RWPE1 (cell line): ENCODE data around the gene BRCA2.

Source experiments
- CTCF ChIA-PET: fragments of 350-600 bp; sonication (Branson Sonifier 250); formaldehyde crosslinking; extraction: SDS; loops from one replicate; lab custom pipeline; 2021; lab: Yijun Ruan, JAX
- POLR2A ChIA-PET: fragments of 400-600 bp; formaldehyde crosslinking; extraction: SDS; loops from one replicate; lab custom pipeline; 2020; ENCODE audit warnings: antibody characterized with exemption; ENCODE audit not compliant: low non-redundant PET; lab: Yijun Ruan, JAX
- DNase-seq: peaks from one replicate; pipeline ENCODE4 v3.0.0; 2012; ENCODE audit warnings: low spot score
- H3K27ac ChIP-seq: fragments of 450-650 bp; 2 replicates; pipeline ENCODE4 v1.5.1; 2017
- CTCF ChIP-seq: fragments of 450-650 bp; conservative IDR thresholded peaks from 2 replicates; pipeline ENCODE4 v1.5.1; 2017; ENCODE audit warnings: low read depth, mild to moderate bottlenecking

BRCA2 gene

GRCh38 chr13:32432856-32433255, 117.5 kb downstream of the BRCA2 start:
- no peak for TF ChIP-seq CTCF
- peak overlapping the region; percentile 59 for H3K27ac ChIP-seq
- ChIA-PET CTCF (no interaction called here), POLR2A (no interaction called here)
- DNase-seq = peak; percentile 48

DNA sequence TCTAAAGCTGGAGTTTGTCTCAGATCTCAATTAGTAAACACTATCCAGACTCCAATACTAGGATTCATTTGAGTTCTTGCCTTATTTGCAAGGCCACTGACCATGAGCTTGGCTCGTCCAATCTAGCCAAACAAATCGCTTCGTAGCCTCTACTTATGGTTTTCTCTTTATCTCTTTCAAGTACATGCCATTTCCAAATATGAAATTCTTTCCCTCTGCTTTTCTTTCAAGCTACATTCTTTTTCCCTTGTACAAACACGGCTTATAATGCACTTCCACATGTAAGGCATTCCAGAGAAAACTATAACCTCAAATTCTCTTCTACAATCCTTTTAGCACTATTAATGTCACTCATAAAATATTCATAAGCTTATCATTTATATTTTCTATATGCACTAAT, 123.6 kb downstream of the BRCA2 start:
- TF ChIP-seq CTCF = no peak
- DNase-seq = no peak
- H3K27ac ChIP-seq = no peak overlapping the region
- ChIA-PET POLR2A (no interaction called here), CTCF (interaction anchor here (0.9 kb wide), 1 partner anchor 798 kb away, joined by 3 read pairs; no protein-coding TSS in a partner anchor)

DNA sequence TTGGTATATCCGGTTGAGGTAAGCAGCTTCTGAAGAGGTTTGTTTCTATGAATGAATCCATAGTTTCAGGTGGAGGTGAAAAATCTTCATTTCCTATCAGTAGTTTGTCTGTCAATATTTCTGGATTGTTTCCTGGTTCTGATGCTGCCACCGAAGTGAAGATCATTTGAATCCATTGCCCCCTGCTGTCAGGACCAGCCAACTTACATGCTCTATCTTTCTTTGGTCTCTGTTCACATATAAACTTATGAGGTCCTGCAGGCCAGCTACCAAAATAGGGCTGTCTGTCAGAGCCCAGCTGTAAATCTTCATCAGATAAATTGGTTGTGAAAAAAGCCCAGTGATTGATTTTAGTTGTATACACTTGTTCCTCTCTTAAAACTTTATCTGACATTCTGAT, 127.8 kb downstream of the BRCA2 start:
- ChIA-PET POLR2A (no interaction called here), CTCF (interaction anchor here (0.6 to 0.7 kb wide), 2 partner anchors 59 to 78 kb away, joined by 3 read pairs; no protein-coding TSS in a partner anchor)
- TF ChIP-seq CTCF = no peak
- DNase-seq = no peak
- no peak overlapping the region for H3K27ac ChIP-seq

DNA sequence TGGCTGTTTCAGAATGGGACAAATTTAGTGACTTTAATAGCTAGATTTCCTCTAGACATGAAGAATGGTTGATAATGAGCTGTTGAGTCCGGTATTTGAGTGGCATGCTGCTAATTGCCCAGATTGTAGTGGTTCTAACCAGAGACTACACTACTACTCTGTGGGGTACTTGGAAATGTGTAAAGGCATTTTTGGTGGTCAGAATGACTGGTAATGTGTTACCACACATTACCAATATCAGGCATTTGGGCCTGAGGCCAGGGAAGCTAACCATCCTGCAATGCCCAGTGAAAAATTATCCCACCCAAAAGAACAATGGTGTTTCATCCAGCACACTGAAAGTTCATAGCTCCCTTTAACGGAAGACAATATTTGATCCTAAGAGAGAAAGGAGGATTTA, 130.2 kb downstream of the BRCA2 start:
- CTCF ChIA-PET = no interaction called here

GRCh38 chr13:32446220-32446619, 130.9 kb downstream of the BRCA2 start:
- H3K27ac ChIP-seq = no peak overlapping the region
- TF ChIP-seq CTCF = no peak
- ChIA-PET POLR2A (no interaction called here), CTCF (interaction anchor here (0.7 kb wide), 1 partner anchor 537 kb away, joined by 3 read pairs; no protein-coding TSS in a partner anchor)
- no peak for DNase-seq

More for the DNA sequence above, 130.2 kb downstream of the BRCA2 start:
- no peak for DNase-seq
- no peak for TF ChIP-seq CTCF
- H3K27ac ChIP-seq = no peak overlapping the region
- POLR2A ChIA-PET = no interaction called here

DNA sequence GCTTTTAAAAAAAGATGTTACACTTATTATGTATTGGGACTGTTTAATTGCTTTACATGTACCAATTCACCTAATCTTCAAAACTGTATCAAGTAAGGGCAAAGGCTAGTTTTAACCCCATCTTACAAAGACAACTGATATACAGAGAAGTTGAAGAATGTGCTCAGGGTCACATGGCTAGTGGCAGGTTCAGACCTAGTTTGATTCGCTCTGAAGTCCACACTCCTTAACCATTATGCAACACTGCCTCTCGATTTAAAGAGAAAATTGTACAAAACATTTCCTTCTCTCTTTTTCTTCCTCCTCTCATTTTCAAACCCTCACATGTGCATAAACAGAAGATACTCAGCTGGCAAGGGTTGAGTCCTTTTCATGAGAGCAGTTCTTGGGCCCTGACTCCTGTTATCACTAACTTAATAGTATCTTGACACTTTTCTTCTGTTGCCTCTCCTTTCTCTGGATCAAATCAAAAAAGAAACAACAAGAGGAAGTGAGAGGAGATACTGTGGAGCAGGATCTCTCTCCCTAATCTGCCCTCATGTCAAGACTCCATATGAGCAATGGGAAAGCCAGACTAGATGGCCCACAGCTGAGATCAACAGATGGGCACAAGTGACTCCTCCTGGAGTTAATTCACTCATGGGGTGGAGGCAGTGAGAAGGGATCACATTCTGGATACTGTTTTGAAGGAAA, 131.6 kb downstream of the BRCA2 start:
- POLR2A ChIA-PET = no interaction called here
- no peak for DNase-seq
- CTCF ChIA-PET = interaction anchor here (0.7 kb wide), 1 partner anchor 537 kb away, joined by 3 read pairs; no protein-coding TSS in a partner anchor
- TF ChIP-seq CTCF = no peak
- no peak overlapping the region for H3K27ac ChIP-seq
